Activated T-helper 1 cell treated with Interleukin-2 at 50 U/mL for 16 hours (primary cell): ENCODE data around the gene IL12RB1.
"Not testable (repeated sequence)": the region's sequence is repeated elsewhere in the genome, so short reads cannot be mapped to it uniquely, and the experiment has no call there.

ENCODE experiments used
- DNase-seq: peaks from one replicate; pipeline ENCODE4 v3.0.0-alpha.2; 2020; ENCODE audit warnings: low read depth

Gene IL12RB1

DNA sequence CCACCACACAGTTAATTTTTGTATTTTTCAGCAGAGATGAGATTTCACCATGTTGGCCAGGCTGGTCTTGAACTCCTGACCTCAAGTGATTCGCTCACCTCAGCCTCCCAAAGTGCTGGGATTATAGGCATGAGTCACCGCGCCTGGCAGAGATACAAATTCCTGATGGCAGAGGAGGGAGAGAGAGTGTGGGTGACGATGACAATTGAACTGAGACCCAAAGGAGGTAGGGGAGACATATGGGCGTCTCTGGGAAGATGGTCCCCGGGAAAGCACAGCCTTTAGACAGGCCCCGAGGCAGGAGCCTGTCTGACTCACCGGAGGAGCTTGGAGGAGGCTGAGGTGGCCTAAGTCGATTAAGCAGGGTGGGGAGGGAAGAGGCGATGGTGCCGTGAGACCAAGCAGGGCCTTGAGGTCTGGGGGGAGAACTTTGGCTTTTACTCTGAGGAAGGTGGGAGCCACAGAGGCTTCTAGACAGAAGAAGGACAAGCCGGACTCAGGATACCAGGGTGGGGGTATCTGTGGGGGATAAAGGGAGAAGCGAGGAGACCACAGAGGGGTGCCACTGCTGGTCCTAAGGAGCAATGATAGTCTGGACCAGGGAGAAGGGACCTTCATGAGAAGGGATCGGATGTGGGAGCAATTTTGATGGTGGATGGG is 40.5 kb downstream of the IL12RB1 start:
- DNase-seq: no peak

DNA sequence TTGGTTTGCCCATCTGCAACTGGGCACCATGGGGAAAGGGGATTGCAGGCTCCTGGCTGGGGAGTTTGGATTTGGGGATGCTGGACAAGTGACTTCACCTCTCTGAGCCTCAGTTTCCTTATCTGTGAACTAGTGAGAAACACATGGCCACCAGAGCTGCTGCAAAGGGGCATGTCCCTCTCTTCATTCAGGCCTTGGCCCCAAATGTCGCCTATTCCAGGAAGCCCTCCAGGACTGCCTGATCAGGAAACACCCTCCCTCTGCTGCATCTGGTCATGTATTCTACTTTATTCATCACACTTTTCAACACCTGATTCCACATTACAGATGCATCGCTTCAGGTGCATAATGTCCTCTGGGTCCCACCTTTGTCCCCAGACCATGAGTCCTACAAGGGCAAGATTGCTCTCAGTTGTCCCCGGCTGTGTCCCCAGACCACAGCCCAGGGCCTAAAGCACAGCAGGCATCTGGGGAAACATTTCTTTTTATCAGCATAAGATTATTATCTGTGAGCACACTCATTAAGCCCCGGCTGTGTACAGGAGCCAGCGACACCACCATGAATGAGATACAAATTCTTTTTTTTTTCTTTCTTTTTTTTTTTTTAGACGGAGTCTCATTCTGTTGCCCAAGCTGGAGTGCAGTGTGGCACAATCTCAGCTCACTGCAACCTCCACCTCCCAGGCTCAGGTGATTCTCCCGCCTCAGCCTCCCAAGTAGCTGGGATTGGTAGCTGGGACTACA is 41.3 kb downstream of the IL12RB1 start:
- no peak for DNase-seq

GRCh38 chr19:18044825-18045304 is 41.9 kb downstream of the IL12RB1 start:
- DNase-seq: peak; percentile 70

- DNase-seq: no peak
These were observed 43.1 kb downstream of the IL12RB1 start for GRCh38 chr19:18043676-18044075.

DNA sequence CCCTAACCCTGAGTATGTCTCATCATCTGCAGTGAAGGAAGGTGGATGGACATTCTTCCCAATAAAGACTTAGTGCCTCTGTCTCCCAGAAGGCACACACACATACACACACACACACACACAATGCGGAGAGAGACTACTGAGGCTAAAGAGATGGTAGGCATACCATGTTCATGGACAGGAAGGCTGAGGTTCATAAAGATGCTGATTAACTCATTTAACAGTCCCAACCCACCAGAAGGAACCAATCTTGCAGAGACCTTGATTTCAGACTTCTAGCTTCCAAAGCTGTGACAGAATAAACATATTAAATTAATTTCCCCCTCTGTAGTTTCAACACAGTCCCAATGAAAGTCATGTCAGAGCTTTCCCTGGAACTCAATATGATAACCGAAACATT is 45.7 kb downstream of the IL12RB1 start:
- DNase-seq: no peak

GRCh38 chr19:18032102-18032501 is 54.6 kb downstream of the IL12RB1 start:
- not testable (repeated sequence) for DNase-seq

GRCh38 chr19:18031401-18031800 is 55.3 kb downstream of the IL12RB1 start:
- DNase-seq: not testable (repeated sequence)

DNA sequence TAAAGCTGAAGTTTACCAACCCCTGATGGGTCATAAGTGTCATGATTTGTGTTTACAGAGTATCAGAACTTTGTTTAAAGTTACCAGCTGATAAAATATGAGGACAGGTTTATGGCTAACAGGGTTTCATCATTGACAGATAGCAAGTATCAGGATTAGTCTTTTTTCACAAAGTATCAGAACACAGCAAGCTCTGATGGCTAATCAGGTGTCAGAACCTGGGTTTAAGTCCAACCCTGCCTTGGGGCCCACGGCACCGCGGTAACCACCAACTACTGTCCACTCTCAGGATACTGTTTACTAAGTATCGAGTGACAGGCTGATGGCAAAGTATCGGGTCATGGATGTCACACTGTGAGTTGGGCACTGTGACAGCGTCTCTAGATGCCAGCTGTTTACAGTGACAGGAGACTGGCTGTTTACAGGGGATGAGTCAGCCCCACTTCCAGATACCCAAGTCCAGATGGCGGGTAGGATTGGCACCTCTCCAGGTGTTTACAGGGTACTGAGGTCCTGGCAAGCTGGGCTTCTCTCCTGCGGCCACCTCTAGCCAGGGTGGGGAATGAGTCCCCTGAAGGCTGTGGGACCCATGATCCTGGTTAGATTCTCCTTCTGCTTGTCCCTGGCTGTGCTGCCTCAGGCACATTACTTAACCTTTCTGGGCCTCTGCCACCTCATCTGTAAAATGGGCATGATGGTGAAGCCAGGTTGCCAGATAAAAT is 57.0 kb downstream of the IL12RB1 start:
- DNase-seq: no peak

DNA sequence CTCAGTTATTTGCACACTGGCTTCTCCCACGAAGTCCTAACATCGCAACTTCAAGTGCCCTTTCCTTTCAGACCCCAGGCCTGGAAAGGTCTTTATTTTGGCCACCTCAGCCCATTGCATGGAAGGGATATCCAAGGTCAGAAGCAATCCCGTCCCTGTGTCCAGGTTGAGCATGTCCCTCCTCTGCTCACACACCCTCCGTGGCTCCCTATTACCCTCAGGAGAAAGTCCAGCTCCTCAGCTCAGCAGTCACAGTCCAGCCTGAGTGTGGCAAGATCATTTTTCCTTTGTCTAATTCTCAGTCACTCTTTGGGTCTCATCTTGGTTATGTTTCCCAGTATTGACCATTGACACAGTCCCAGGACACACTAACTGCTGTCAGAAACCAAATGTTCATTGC is 59.6 kb downstream of the IL12RB1 start:
- no peak for DNase-seq

GRCh38 chr19:18023622-18024251 is 63.0 kb downstream of the IL12RB1 start:
- DNase-seq: peak; percentile 65

GRCh38 chr19:18021121-18021755 is 65.5 kb downstream of the IL12RB1 start:
- DNase-seq: peak; percentile 68

- DNase-seq: no peak
These were observed 66.3 kb downstream of the IL12RB1 start for GRCh38 chr19:18020212-18021085.

DNA sequence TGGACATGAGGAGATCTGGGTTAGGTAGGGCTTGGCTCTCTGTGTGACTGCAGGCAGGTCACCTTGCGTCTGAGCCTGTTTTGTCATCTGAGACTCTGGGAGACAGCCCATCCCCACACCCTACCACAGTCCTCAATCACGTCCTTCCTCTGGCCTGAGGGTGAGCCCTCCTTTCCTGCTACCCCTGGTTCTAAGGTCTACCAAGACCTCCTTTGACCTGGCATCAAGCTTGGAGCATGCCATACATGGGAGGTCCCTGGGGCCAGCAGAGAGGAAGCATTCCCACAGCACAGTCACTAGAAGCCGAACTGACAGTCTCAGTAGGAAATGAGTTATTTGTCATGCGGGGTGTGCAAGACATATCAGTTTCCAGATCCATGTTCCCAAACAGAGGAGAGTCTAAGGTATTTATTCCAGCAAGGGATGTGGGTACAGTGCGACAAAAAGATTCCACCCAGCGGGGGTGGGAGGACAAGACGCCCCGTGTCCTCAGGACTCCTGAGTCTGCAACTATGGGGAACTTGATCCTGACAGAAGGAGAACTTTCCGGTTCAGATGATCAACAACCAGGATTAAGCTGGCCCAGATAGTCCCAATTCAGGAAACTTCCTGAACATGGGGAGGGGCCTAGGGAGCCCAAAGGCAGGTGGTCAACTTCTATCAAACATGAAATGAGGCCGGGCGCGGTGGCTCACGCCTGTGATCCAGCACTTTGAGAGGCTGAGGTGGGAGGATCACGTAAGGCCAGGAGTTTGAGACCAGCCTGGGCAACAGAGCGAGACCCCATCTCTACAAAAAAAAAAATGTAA is 69.3 kb downstream of the IL12RB1 start:
- DNase-seq: no peak

- no peak for DNase-seq
These were observed 70.4 kb downstream of the IL12RB1 start for GRCh38 chr19:18016209-18016910.

GRCh38 chr19:18014197-18014596 is 72.5 kb downstream of the IL12RB1 start:
- no peak for DNase-seq

- DNase-seq: no peak
These were observed 73.3 kb downstream of the IL12RB1 start for GRCh38 chr19:18013210-18014111.

DNA sequence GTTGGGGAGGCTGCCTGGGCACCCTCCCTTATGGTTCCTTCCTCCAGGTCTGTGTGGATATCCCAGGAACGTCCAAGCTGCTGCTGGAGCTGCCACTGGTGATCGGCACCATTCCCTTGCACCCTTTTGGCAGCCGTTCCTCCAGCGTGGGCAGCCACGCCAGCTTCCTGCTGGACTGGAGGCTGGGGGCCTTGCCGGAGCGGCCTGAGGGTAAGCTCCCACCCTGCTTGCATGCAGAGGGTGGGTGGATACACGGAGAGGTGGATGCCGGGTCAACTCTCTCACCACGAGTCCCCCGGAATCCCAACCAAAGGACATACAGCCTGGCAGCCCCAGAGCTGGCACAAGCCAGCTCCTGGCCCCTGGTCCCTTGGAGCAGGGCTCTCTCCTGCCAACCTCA is 76.6 kb downstream of the IL12RB1 start:
- no peak for DNase-seq

GRCh38 chr19:18009412-18010066 is 77.2 kb downstream of the IL12RB1 start:
- DNase-seq: no peak
